GM12865 (cell line): ENCODE data around the gene AQP5.

Experiments
- DNase-seq: peaks from one replicate; pipeline ENCODE4 v3.0.0; 2010; ENCODE audit warnings: low read depth
- H3K4me3 ChIP-seq: 2 replicates; pipeline ENCODE4 v1.5.1; 2011; ENCODE audit warnings: mild to moderate bottlenecking, low read depth, low read length, control low read depth
- TF ChIP-seq, protein P1 (sequence below): IDR thresholded peaks from 2 replicates; pipeline ENCODE4 v1.5.1; 2011; ENCODE audit warnings: low read length, control low read depth, low read depth, inconsistent platforms; ENCODE audit not compliant: insufficient read depth; ENCODE audit errors: missing control alignments

Gene AQP5

DNA sequence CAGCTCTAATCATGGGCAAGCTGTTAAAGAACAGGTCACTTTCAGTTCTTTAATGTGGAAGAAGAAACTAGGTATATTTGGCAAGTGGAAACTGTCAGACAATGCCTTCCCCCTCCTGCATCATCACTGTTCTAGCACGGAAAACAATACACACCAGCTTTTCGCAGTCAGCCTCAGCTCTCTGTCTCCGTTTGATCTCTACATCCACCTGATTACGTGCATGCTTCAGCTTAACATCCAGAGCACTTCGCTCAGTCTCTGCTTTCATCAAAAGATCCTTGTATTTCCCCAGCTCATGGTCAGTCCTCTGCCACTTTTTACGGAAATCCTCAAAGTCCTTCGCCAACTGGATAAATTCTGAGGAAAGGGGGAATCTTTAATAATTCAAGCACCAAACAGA lies 44.6 kb downstream of the AQP5 start:
- DNase-seq: no peak
- H3K4me3 ChIP-seq: no peak overlapping the region
- TF ChIP-seq, protein P1, sequence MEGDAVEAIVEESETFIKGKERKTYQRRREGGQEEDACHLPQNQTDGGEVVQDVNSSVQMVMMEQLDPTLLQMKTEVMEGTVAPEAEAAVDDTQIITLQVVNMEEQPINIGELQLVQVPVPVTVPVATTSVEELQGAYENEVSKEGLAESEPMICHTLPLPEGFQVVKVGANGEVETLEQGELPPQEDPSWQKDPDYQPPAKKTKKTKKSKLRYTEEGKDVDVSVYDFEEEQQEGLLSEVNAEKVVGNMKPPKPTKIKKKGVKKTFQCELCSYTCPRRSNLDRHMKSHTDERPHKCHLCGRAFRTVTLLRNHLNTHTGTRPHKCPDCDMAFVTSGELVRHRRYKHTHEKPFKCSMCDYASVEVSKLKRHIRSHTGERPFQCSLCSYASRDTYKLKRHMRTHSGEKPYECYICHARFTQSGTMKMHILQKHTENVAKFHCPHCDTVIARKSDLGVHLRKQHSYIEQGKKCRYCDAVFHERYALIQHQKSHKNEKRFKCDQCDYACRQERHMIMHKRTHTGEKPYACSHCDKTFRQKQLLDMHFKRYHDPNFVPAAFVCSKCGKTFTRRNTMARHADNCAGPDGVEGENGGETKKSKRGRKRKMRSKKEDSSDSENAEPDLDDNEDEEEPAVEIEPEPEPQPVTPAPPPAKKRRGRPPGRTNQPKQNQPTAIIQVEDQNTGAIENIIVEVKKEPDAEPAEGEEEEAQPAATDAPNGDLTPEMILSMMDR: no peak

DNA sequence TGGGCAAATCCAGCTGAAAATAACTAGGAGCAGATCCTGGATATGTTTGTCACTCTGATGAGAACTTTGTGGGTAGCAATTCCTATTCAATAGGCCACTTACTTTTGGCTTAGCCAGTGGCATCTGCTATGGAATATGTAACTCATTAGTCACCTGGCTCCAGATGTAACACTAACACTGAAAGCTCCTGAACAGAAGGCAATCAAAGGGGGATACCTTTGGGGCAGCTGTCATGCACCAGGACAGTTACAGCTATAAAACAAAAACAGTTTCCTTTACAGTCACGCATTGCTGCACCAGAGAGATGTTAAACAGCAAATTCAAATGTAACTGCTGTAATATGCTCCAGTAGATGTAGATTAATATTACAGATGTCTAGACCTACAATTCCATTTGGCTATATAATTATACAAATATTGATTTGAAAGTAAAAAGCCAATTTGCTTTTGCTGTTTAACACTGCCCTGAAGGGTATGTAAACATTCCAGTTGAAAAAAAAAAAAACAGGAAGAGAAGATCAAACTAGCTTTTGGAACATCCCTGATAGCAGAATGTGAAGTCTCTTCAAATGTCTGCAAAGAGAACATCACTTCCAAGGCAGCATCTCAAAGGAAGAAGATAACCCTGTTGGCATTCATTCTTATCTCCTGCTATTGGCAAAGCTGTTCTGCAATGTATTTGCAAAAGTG lies 45.2 kb downstream of the AQP5 start:
- no peak for DNase-seq
- TF ChIP-seq, protein P1: no peak
- H3K4me3 ChIP-seq: no peak overlapping the region

DNA sequence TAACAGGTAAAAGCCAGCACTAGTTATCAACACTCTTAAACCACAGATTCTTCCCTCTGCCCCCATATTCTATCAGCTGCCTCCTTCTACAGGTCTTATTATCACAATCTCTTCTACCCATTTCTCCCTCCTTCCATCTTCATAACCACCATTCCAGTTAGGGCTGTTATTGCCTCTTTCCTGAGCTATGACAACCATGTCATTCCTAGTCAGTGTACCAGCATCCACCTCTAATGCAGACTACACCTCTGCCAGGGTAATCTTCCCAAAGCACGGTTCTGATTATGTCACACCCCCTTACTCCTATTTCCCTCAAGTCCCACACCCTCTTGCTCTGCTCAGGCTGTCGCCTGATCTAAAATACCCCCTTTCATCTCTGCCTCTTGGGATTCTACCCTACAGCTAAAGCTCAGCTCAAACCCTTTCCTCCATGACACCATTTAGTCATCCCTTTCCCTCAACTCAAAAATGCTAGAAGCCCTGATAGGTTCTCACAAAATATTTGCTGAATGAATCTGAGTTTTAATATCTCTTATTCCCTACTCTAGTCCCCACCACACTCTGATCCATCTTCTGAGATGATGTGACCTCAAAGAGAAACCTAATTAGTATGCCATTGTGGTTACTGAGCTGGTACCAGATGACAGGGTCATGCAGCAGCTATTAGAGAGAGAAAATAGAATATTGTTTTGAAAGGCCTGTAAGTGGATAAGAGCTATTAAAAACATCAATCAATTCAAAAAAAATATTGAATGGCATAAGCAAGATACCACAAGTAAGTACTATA lies 51.9 kb downstream of the AQP5 start:
- H3K4me3 ChIP-seq: no peak overlapping the region
- DNase-seq: no peak
- TF ChIP-seq, protein P1: no peak

DNA sequence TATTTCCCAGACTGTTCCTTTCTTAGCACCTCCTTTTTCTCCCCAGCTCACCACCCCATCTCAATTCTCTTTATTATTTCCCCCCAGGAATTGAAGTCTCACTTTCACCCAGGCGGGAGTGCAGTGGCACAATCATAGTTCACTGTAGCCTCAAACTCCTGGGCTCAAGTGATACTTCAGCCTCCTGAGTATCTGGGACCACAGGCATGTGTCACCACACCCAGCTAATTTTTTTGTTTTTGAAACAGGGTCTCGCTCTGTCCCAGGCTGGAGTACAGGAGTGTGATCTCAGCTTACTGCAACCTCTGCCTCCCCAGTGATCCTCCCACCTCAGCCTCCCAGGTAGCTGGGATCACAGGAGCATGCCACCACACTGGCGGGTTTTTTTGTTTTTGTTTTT lies 52.7 kb downstream of the AQP5 start:
- H3K4me3 ChIP-seq: no peak overlapping the region
- TF ChIP-seq, protein P1: no peak
- no peak for DNase-seq
